Astrocyte of the spinal cord (primary cell): ENCODE measurements around the gene TSPAN31.

ENCODE experiments used
- DNase-seq: peaks from one replicate; pipeline ENCODE4 v3.0.0; 2011; ENCODE audit warnings: low read depth, low spot score
- H3K4me3 ChIP-seq: 2 replicates; pipeline ENCODE4 v1.5.1; 2011; ENCODE audit warnings: low read depth, mild to moderate bottlenecking, low read length, moderate library complexity
- in situ Hi-C: cut with HindIII; loops from 2 replicates; pipeline ENCODE4 v1.10.0; 2017; ENCODE audit warnings: low sequenced_read_pairs
- TF ChIP-seq, protein P1 (sequence below): IDR thresholded peaks from 2 replicates; pipeline ENCODE4 v1.5.1; 2012; ENCODE audit warnings: low read depth, mild to moderate bottlenecking, low read length, inconsistent platforms

Gene TSPAN31

GRCh38 chr12:57739914-57740538 is 4.8 kb upstream of the TSPAN31 start:
- no peak overlapping the region for H3K4me3 ChIP-seq
- in situ Hi-C loops = no loop called here
- DNase-seq = no peak
- TF ChIP-seq, protein P1, sequence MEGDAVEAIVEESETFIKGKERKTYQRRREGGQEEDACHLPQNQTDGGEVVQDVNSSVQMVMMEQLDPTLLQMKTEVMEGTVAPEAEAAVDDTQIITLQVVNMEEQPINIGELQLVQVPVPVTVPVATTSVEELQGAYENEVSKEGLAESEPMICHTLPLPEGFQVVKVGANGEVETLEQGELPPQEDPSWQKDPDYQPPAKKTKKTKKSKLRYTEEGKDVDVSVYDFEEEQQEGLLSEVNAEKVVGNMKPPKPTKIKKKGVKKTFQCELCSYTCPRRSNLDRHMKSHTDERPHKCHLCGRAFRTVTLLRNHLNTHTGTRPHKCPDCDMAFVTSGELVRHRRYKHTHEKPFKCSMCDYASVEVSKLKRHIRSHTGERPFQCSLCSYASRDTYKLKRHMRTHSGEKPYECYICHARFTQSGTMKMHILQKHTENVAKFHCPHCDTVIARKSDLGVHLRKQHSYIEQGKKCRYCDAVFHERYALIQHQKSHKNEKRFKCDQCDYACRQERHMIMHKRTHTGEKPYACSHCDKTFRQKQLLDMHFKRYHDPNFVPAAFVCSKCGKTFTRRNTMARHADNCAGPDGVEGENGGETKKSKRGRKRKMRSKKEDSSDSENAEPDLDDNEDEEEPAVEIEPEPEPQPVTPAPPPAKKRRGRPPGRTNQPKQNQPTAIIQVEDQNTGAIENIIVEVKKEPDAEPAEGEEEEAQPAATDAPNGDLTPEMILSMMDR = no peak

- no peak for DNase-seq
- in situ Hi-C loops = no loop called here
- TF ChIP-seq, protein P1 = no peak
- no peak overlapping the region for H3K4me3 ChIP-seq
Measured at GRCh38 chr12:57740656-57741412, 4.0 kb upstream of the TSPAN31 start.

DNA sequence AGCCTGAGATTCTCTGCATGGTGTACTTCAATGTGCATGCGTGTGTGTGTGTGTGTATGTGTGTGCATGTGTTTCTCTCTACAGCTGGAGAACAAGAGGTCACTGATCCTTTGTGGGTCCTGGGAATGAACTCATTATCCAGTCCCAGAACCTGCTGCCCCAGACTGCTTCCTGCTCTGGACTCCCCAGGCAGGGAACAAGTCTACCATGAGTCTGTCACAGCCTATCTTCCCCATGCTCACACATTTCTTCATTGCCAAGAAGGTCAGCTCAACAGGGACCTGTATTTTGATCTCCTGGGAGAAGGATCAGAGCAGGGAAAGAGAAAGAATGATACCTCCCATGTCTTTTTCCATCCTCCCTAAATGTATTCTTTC is 3.4 kb upstream of the TSPAN31 start:
- in situ Hi-C loops = no loop called here
- TF ChIP-seq, protein P1 = no peak
- H3K4me3 ChIP-seq = no peak overlapping the region
- DNase-seq = no peak

GRCh38 chr12:57741844-57742738 is 2.7 kb upstream of the TSPAN31 start:
- H3K4me3 ChIP-seq = no peak overlapping the region
- TF ChIP-seq, protein P1 = no peak
- in situ Hi-C loops = no loop called here
- no peak for DNase-seq

GRCh38 chr12:57743769-57744168 is 1.1 kb upstream of the TSPAN31 start:
- TF ChIP-seq, protein P1 = no peak
- no peak for DNase-seq
- no peak overlapping the region for H3K4me3 ChIP-seq
- in situ Hi-C loops = no loop called here

DNA sequence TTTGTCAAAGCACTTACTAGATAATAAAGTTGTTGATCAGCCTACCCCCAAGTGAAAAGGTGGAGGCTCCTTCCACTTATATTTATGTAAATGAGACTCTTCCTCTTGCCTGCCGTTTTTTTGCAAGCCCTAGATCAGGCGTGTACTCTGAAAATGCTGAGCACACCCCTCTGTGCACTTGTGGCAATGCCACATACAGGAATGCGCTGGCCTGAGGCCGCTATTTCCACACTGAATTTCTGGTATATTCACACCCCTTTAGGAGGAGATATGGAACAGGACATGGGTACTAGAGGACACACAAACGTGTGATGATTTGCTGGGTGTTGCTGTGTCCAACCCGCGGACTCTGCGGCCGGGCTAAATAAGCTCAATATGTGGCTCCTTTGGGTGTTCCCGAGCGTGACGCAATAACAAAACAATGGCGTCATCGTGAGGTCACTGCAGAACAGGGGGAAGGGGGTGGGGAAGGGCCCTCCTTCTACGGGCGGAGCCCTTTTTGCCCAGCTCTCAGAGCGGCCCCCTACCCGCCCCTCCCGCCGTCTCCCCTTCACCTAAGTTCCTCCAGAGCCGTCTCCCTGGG is 554 bp upstream of the TSPAN31 start:
- TF ChIP-seq, protein P1 = no peak
- peak overlapping the region; percentile 95 for H3K4me3 ChIP-seq
- in situ Hi-C loops = no loop called here
- no peak for DNase-seq
